ENCODE data around the gene QRICH2. TPM values are rescaled to one million over a fixed set of nuclear protein-coding genes. Genes with fewer than 3 reads are reported as not detected.

Gene QRICH2
- total and polyA plus RNA-seq, 10 of the 15 experiments (the other 5 are each of a cell fraction or from before 2014, with no cell fraction given): 0.04 to 0.72 (median 0.25) TPM

GRCh38 chr17:76246080-76247066 is 61.7 kb downstream of the QRICH2 start:
- FAIRE-seq (peak; percentile 100), ATAC-seq (peak; percentile 100), DNase-seq (ENCODE audit: low read depth, low spot score) (peak; percentile 98)
- Histone ChIP-seq H3K4me1 (ENCODE audit: control insufficient read depth, insufficient read depth, low read length) (peaks cover 34% of the 10 kb centered on the region), H3K27ac (ENCODE audit: control insufficient read depth, insufficient read depth) (peak overlapping the region; percentile 80), H3K9me3 (replicated peaks; ENCODE audit: control insufficient read depth, insufficient read depth, low read length) (no peaks in the 10 kb centered on the region), H4K20me1 (ENCODE audit: control insufficient read depth, insufficient read depth) (no peaks in the 10 kb centered on the region), H3K4me3 (no peak overlapping the region), H3K79me2 (ENCODE audit: control insufficient read depth, insufficient read depth, low read length) (no peaks in the 10 kb centered on the region), H2AFZ (ENCODE audit: control insufficient read depth, low read depth, low read length) (peak overlapping the region; percentile 13; the same call in 1 of the 2 replicates), H3K9ac (ENCODE audit: control insufficient read depth, insufficient read depth, low read length) (peak overlapping the region; percentile 61), H3K36me3 (ENCODE audit: control insufficient read depth in 2 of 2, insufficient read depth in 2 of 2, low read length in 1 of 2) (no peaks in the 10 kb centered on the region), H3K27me3 (replicated peaks in 1 of 2; ENCODE audit: control insufficient read depth in 2 of 2, insufficient read depth in 2 of 2, low read length in 1 of 2) (no peaks in the 10 kb centered on the region), H3K4me2 (ENCODE audit: control insufficient read depth, insufficient read depth) (peak overlapping the region; percentile 81)
- POLR2A ChIA-PET: interaction anchor here (0.6 to 16.9 kb wide), 17 partner anchors 8 to 931 kb away, joined by 3 to 341 read pairs (median 5); partner anchors contain the start of gene UBALD2
- RAD21 ChIA-PET (ENCODE audit: unreplicated experiment): interaction anchor here (0.8 to 6.2 kb wide), 18 partner anchors 9 to 125 kb away, joined by 3 to 124 read pairs (median 6); partner anchors contain the start of gene UBALD2
- BruUV-seq (replicated peaks): no TSS peak
- in situ Hi-C loops (cut with MboI): no loop called here
- WGBS (ENCODE audit: insufficient coverage, insufficient replicate concordance, low lambda C conversion rate, missing lambda C conversion rate): 57% methylated on average over 7 of the region's 7 CpGs
- intact Hi-C loops (cut with micrococcal nuclease; ENCODE audit: unreplicated experiment): loop anchor here (2.0 to 5.0 kb wide), 2 partner anchors 18 to 59 kb away; partner anchors contain the start of gene UBALD2
- SMC1A ChIA-PET (ENCODE audit: uncharacterized antibody, unreplicated experiment): interaction anchor here (0.6 to 13.9 kb wide), 23 partner anchors 8 to 182 kb away, joined by 3 to 226 read pairs (median 6); partner anchors contain the start of gene UBALD2
- CTCF ChIA-PET: interaction anchor here (0.7 to 8.0 kb wide), 15 partner anchors 8 to 232 kb away, joined by 3 to 82 read pairs (median 3); partner anchors contain the start of gene UBALD2
- no peak for TF ChIP-seq IRF5 (IDR thresholded peaks at IDR 0.05; ENCODE audit: borderline replicate concordance)
- TF ChIP-seq NFYB (IDR thresholded peaks at IDR 0.05; ENCODE audit: insufficient read depth, low read depth, low read length): 0 out of 2 replicates have a peak, but pooled peaks have one; percentile 47
- no peak for TF ChIP-seq MYB (IDR thresholded peaks at IDR 0.05; ENCODE audit: borderline replicate concordance, low read depth, low read length)
- TF ChIP-seq CHD2 (IDR thresholded peaks at IDR 0.05; ENCODE audit: borderline replicate concordance, low read depth, low read length): peak; percentile 84
- 0 out of 2 replicates have a peak, but pooled peaks have one; percentile 1 for TF ChIP-seq RAD21 (IDR thresholded peaks at IDR 0.05; ENCODE audit: insufficient read depth, low read depth, low read length)
- TF ChIP-seq TCF7 (IDR thresholded peaks at IDR 0.05; ENCODE audit: borderline replicate concordance): no peak
- TF ChIP-seq CREM (IDR thresholded peaks at IDR 0.05; ENCODE audit: low read depth): peak; percentile 77
- no peak for TF ChIP-seq RAD51 (IDR thresholded peaks at IDR 0.05)
- TF ChIP-seq ZBED1 (IDR thresholded peaks at IDR 0.05; ENCODE audit: borderline replicate concordance): 0 out of 2 replicates have a peak, but pooled peaks have one; percentile 21
- peak; percentile 41; the same call in 1 of the 2 replicates for TF ChIP-seq GATAD2B (conservative IDR thresholded peaks at IDR 0.05; ENCODE audit: low read depth)
- TF ChIP-seq STAT3 (IDR thresholded peaks at IDR 0.05; ENCODE audit: low read depth, low read length): no peak
- TF ChIP-seq EZH2 (IDR thresholded peaks at IDR 0.05; ENCODE audit: borderline replicate concordance, control insufficient read depth, low read depth, low read length): no peak
- no peak for TF ChIP-seq ELK1 (IDR thresholded peaks at IDR 0.05; ENCODE audit: low read depth, low read length)
- peak; percentile 86 for TF ChIP-seq PAX5 (IDR thresholded peaks at IDR 0.05; ENCODE audit: borderline replicate concordance, low read depth, low read length)
- no peak for TF ChIP-seq ZBTB40 (IDR thresholded peaks at IDR 0.05; ENCODE audit: borderline replicate concordance)
